ENCODE data around the gene MTG1.

The MTG1 gene

DNA sequence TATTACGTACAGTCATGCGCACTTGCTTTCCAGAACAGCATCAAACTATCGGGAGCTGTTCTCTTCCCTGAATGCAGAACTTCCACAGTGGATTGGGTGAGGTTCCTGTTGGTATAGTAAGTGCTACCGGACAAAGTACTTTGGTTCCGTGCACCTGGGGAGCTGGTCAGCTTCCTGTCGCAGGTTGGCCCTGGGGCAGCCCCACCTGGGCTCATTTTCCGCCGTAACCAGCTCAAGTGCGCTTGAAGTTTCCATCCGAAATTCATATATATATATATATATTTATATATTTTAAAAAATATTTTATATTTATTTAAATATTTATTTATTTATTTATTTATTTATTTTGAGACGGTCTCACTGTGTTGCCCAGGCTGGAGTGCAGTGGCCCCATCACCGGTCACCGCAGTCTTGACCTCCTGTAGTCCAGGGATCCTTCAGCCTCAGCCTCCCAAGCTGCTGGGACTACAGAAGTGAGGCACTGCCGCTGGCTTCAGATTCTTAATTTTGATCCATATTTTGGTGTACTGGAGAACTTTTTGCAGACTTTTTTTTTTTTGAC is 66.3 kb downstream of the MTG1 start:
- H3K36me3 ChIP-seq (ENCODE audit: control insufficient read depth, insufficient read depth, low read length) = no peaks in the 10 kb centered on the region; the same call in 1 of the 2 replicates
- no CpG with 5 or more reads among the region's 14 CpGs for WGBS (ENCODE audit: insufficient coverage, insufficient read length)
- H3K4me1 ChIP-seq (ENCODE audit: control insufficient read depth, insufficient read depth, low read length) = no peaks in the 10 kb centered on the region; the same call in 1 of the 2 replicates
- no peak for DNase-seq (ENCODE audit: low read depth, low spot score)
- peaks cover 27% of the 10 kb centered on the region for H3K9me3 ChIP-seq (ENCODE audit: control insufficient read depth, insufficient read depth, low read length)
- no peak overlapping the region for H3K4me3 ChIP-seq (ENCODE audit: low read length)
- no peaks in the 10 kb centered on the region for H3K27me3 ChIP-seq (ENCODE audit: control insufficient read depth, insufficient read depth, low read length)
- H3K27ac ChIP-seq (ENCODE audit: low read length) = no peak overlapping the region

DNA sequence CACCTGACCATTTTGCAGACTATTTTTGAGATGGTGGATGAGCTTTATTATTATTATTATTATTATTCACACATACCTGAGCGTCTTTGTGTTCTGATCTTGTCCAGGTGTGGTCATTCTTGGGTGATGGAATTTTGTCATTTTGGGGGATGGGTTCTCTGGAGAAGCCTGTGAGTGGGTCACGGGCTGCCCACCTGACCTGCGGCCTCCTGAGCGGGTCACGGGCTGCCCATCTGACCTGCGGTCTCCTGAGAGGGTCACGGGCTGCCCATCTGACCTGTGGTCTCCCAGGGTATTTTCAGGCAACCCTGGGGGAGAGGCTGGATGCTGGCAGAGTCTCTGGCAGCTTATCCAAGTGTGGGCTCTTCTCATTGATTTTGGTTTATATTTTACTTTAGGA is 67.1 kb downstream of the MTG1 start:
- peaks cover 23% of the 10 kb centered on the region for H3K9me3 ChIP-seq (ENCODE audit: control insufficient read depth, insufficient read depth, low read length)
- no CpG with 5 or more reads among the region's 7 CpGs for WGBS (ENCODE audit: insufficient coverage, insufficient read length)
- no peaks in the 10 kb centered on the region; the same call in 1 of the 2 replicates for H3K4me1 ChIP-seq (ENCODE audit: control insufficient read depth, insufficient read depth, low read length)
- no peak overlapping the region for H3K27ac ChIP-seq (ENCODE audit: low read length)
- no peak overlapping the region for H3K4me3 ChIP-seq (ENCODE audit: low read length)
- no peak for DNase-seq (ENCODE audit: low read depth, low spot score)
- H3K27me3 ChIP-seq (ENCODE audit: control insufficient read depth, insufficient read depth, low read length) = no peaks in the 10 kb centered on the region
- no peaks in the 10 kb centered on the region; the same call in 1 of the 2 replicates for H3K36me3 ChIP-seq (ENCODE audit: control insufficient read depth, insufficient read depth, low read length)

DNA sequence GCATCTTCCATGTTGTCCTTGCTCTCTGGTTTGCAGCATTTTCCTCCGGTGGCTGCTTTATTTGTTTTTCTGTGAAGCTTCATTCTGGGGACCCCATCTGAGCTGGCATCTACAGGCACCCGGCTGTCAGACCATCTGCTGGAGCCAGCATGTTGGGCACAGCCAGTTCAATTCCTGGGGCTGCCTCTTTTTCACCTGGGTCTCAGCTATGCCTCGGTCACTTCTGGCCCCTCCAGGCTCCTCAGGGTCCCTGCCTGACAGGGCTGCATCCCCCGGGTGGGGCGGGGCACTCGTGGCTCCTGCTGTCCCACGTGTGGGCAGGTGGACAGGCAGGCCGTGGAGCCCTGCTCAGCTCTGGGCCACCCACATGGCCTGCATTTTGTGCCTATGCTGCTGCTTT is 67.9 kb downstream of the MTG1 start:
- no peaks in the 10 kb centered on the region for H3K27me3 ChIP-seq (ENCODE audit: control insufficient read depth, insufficient read depth, low read length)
- no CpG with 5 or more reads among the region's 8 CpGs for whole genome bisulfite sequencing (ENCODE audit: insufficient coverage, insufficient read length)
- H3K4me3 ChIP-seq (ENCODE audit: low read length) = no peak overlapping the region
- no peak overlapping the region for H3K27ac ChIP-seq (ENCODE audit: low read length)
- peaks cover 26% of the 10 kb centered on the region for H3K9me3 ChIP-seq (ENCODE audit: control insufficient read depth, insufficient read depth, low read length)
- no peaks in the 10 kb centered on the region; the same call in 1 of the 2 replicates for H3K4me1 ChIP-seq (ENCODE audit: control insufficient read depth, insufficient read depth, low read length)
- no peaks in the 10 kb centered on the region; the same call in 1 of the 2 replicates for H3K36me3 ChIP-seq (ENCODE audit: control insufficient read depth, insufficient read depth, low read length)
- DNase-seq (ENCODE audit: low read depth, low spot score) = no peak

DNA sequence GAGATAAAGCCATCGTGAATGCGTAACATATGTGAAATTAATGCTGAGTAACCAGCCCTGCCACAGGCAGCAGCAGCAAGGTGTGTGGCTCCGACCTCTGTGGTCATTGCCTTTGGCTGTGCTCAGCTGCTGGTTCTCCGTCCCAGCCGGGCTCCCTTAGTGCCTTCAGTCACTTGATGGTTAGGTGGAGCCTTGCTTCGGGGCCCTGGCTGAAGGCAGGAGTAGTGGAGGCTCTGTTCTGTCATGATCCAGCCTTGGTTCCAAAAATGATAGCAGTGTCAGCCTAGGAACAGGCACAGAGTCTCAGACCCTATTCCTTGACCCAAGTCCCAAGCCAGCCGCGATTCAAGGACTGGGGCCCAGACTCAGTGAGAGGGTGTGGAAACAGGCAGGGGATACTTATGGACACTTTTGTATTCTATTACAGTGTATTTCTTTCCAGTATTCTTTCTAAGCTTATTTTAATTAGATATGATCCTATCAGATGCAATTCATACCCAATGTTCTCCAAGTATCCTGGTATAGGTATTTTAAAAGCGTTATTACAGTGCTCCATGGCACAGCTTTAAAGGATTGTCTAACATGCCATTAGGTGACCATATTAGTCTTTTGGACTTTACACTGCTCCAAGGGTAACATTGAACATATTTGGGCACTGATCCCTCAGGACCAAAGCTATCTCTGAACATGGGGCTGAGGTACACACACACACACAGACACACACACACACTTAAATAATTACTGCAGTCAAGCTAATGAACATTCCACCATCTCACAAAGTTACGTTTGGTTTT is 68.8 kb downstream of the MTG1 start:
- Histone ChIP-seq H3K27ac (ENCODE audit: low read length) (no peak overlapping the region), H3K4me3 (ENCODE audit: low read length) (no peak overlapping the region), H3K9me3 (ENCODE audit: control insufficient read depth, insufficient read depth, low read length) (peaks cover 29% of the 10 kb centered on the region), H3K36me3 (ENCODE audit: control insufficient read depth, insufficient read depth, low read length) (no peaks in the 10 kb centered on the region; the same call in 1 of the 2 replicates), H3K4me1 (ENCODE audit: control insufficient read depth, insufficient read depth, low read length) (no peaks in the 10 kb centered on the region; the same call in 1 of the 2 replicates), H3K27me3 (ENCODE audit: control insufficient read depth, insufficient read depth, low read length) (no peaks in the 10 kb centered on the region)
- DNase-seq (ENCODE audit: low read depth, low spot score) = no peak
- no CpG with 5 or more reads among the region's 10 CpGs for WGBS (ENCODE audit: insufficient coverage, insufficient read length)

DNA sequence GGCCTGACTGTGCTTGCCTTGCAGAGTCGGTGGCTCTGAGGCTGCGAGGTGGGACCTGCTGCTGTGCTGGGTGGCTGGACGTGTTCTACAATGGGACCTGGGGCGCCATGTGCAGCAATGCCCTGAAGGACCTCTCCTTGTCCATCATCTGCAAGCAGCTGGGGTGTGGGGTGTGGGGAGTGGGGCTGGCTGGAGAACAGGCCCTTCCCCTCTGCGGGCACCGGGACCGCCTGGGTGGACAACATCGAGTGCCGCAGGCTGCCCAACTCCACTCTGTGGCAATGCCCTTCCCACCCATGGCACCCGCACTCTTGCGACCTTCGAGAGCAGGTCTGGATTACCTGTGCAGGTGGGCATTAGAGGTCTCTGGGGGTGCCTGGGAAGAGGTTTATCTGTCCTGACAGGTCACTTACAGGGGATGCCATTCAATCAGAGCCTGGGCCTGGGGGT is 70.7 kb downstream of the MTG1 start:
- no CpG with 5 or more reads among the region's 12 CpGs for WGBS (ENCODE audit: insufficient coverage, insufficient read length)
- DNase-seq (ENCODE audit: low read depth, low spot score) = no peak
- H3K4me1 ChIP-seq (ENCODE audit: control insufficient read depth, insufficient read depth, low read length) = no peaks in the 10 kb centered on the region; the same call in 1 of the 2 replicates
- no peak overlapping the region for H3K27ac ChIP-seq (ENCODE audit: low read length)
- no peaks in the 10 kb centered on the region; the same call in 1 of the 2 replicates for H3K36me3 ChIP-seq (ENCODE audit: control insufficient read depth, insufficient read depth, low read length)
- peaks cover 21% of the 10 kb centered on the region for H3K9me3 ChIP-seq (ENCODE audit: control insufficient read depth, insufficient read depth, low read length)
- H3K4me3 ChIP-seq (ENCODE audit: low read length) = no peak overlapping the region
- no peaks in the 10 kb centered on the region for H3K27me3 ChIP-seq (ENCODE audit: control insufficient read depth, insufficient read depth, low read length)

DNA sequence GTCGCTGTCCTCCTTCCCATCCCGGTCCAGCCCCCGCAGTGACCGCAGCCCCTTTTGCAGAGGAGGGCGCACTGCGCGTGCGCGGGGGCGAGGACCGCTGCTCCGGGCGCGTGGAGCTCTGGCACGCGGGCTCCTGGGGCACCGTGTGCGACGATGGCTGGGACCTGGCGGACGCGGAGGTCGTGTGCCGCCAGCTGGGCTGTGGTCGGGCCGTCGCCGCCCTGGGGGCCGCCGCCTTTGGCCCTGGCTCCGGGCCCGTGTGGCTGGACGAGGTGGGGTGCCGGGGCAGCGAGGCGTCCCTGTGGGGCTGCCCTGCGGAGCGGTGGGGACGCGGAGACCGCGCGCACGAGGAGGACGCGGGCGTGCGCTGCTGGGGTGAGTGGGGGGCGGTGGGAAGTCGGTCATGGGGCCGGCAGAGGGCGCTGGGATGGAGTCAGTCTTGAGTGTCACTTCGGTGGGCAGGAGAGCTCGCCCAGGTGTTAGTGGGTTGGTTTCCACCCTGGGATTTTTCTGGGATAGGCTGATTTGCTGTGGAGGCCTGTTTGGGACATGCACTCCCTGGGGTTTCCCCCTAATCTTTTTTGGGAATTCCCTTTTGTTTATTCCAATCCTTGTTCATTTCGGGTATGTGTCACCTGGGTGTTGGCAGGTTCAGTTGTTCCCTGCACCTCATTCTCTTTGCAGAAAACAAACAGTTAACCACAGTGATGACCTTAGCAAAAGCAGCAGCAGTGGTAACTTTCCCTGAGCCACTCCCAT is 71.4 kb downstream of the MTG1 start:
- Histone ChIP-seq H3K36me3 (ENCODE audit: control insufficient read depth, insufficient read depth, low read length) (no peaks in the 10 kb centered on the region; the same call in 1 of the 2 replicates), H3K4me3 (ENCODE audit: low read length) (no peak overlapping the region; the same call in 1 of the 2 replicates), H3K9me3 (ENCODE audit: control insufficient read depth, insufficient read depth, low read length) (peaks cover 21% of the 10 kb centered on the region), H3K27ac (ENCODE audit: low read length) (no peak overlapping the region), H3K4me1 (ENCODE audit: control insufficient read depth, insufficient read depth, low read length) (no peaks in the 10 kb centered on the region; the same call in 1 of the 2 replicates), H3K27me3 (ENCODE audit: control insufficient read depth, insufficient read depth, low read length) (no peaks in the 10 kb centered on the region)
- DNase-seq (ENCODE audit: low read depth, low spot score) = no peak
- no CpG with 5 or more reads among the region's 55 CpGs for WGBS (ENCODE audit: insufficient coverage, insufficient read length)

DNA sequence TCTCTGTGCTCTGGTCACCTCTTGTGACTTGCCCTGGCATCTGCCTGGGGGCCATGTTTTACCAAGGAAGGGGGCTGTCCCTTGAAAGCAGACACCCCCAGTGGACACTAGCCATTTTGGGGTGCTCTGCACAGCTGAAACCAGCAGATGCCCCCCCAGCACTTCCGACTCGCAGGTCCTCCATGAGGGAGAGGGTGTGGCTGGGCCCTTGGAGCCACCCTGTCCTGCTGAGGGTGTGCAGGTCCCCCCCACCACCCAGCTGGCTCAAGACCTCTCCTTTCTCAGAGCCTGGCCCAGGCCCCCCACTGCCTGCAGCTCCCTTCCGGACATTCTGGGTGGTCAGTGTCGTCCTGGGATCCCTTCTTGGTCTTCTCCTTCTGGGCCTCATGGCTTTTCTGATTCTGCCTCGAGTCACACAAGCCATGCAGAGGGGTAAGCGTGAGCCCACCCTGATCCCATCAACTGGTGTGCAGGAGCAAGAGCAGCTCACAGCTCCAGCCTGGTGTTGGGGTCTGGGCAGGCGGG is 72.1 kb downstream of the MTG1 start:
- Histone ChIP-seq H3K4me1 (ENCODE audit: control insufficient read depth, insufficient read depth, low read length) (no peaks in the 10 kb centered on the region; the same call in 1 of the 2 replicates), H3K4me3 (ENCODE audit: low read length) (no peak overlapping the region), H3K27ac (ENCODE audit: low read length) (no peak overlapping the region), H3K27me3 (ENCODE audit: control insufficient read depth, insufficient read depth, low read length) (no peaks in the 10 kb centered on the region), H3K36me3 (ENCODE audit: control insufficient read depth, insufficient read depth, low read length) (no peaks in the 10 kb centered on the region; the same call in 1 of the 2 replicates), H3K9me3 (ENCODE audit: control insufficient read depth, insufficient read depth, low read length) (peaks cover 23% of the 10 kb centered on the region)
- DNase-seq (ENCODE audit: low read depth, low spot score) = no peak
- whole genome bisulfite sequencing (ENCODE audit: insufficient coverage, insufficient read length) = no CpG with 5 or more reads among the region's 7 CpGs

DNA sequence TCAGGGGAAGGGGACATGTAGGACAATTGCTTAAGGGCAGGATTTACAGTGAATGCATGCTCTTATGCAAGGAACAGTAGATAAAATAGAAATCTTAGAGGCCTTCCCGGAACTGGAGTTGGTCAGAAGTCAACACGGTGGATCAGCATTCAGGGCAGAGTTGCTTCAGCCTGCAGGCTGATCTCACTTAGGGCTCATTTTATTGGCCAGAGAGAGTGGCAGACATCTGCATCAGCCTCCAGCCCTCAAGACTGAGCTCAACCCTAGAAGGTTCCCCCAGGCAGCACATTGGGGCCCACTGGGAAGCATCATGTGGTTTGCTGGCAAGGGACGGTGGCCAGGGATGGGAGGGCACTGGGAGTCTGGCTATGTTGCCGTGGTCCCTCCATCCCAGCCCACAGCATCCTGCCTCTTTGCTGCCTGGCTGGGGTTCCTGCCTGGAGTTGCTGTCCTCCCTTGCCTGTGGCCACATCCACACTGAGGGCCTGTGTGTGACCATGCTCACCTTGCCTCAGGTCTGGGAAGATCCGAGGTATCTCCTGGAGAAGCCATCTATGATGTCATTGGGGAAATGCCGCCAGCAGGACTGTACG is 72.8 kb downstream of the MTG1 start:
- H3K27ac ChIP-seq (ENCODE audit: low read length) = no peak overlapping the region
- no peak for DNase-seq (ENCODE audit: low read depth, low spot score)
- H3K27me3 ChIP-seq (ENCODE audit: control insufficient read depth, insufficient read depth, low read length) = no peaks in the 10 kb centered on the region
- no peaks in the 10 kb centered on the region; the same call in 1 of the 2 replicates for H3K4me1 ChIP-seq (ENCODE audit: control insufficient read depth, insufficient read depth, low read length)
- no peak overlapping the region for H3K4me3 ChIP-seq (ENCODE audit: low read length)
- peaks cover 21% of the 10 kb centered on the region for H3K9me3 ChIP-seq (ENCODE audit: control insufficient read depth, insufficient read depth, low read length)
- no CpG with 5 or more reads among the region's 7 CpGs for WGBS (ENCODE audit: insufficient coverage, insufficient read length)
- no peaks in the 10 kb centered on the region; the same call in 1 of the 2 replicates for H3K36me3 ChIP-seq (ENCODE audit: control insufficient read depth, insufficient read depth, low read length)

DNA sequence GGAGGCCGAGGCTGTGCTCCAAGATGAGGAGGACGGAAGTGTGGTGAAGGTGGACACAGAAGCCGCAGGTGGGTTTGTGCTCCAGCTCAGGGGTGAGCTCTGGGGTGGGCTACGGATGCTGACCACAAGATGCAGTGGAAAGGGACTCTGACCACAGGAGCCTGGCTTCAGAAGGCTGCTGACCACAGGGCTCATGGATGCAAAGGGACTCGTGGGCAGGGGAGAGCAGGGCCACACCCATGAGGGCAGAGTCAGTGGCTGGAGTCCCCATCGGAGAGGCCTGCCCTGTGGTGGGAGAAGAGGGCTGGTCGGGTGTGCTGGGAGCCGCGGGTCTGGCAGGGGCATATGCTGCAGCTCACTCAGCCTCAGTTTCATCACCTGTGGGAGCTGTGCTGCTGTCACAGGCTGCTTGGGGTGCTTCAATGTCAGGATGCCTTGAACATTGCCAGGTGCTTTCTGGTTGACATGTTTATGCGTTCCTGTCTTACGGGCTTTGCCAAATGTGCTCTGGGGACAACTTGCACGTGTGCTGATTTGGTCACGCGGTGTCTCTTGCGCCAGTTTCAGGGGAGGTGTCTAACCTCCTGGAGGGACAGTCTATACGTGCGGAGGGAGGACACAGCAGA is 73.4 kb downstream of the MTG1 start:
- Histone ChIP-seq H3K4me3 (ENCODE audit: low read length) (no peak overlapping the region), H3K27ac (ENCODE audit: low read length) (no peak overlapping the region), H3K36me3 (ENCODE audit: control insufficient read depth, insufficient read depth, low read length) (no peaks in the 10 kb centered on the region; the same call in 1 of the 2 replicates), H3K27me3 (ENCODE audit: control insufficient read depth, insufficient read depth, low read length) (no peaks in the 10 kb centered on the region), H3K9me3 (ENCODE audit: control insufficient read depth, insufficient read depth, low read length) (peaks cover 20% of the 10 kb centered on the region), H3K4me1 (ENCODE audit: control insufficient read depth, insufficient read depth, low read length) (no peaks in the 10 kb centered on the region; the same call in 1 of the 2 replicates)
- DNase-seq (ENCODE audit: low read depth, low spot score) = no peak
- no CpG with 5 or more reads among the region's 17 CpGs for WGBS (ENCODE audit: insufficient coverage, insufficient read length)

All from iPS DF 6.9 (cell line).